Measurements from ENCODE around the gene SGMS1. TPM values are rescaled to one million over a fixed set of nuclear protein-coding genes. Genes with fewer than 3 reads are reported as not detected.
"Not testable (repeated sequence)": the region's sequence is repeated elsewhere in the genome, so short reads cannot be mapped to it uniquely, and the experiment has no call there.

The SGMS1 gene
- total RNA-seq, 1 donor from 2014 or later, result 24.1 TPM

- Mint-ChIP-seq H3K4me1 (ENCODE audit: low read depth, unreplicated experiment) (peaks cover 14% of the 10 kb centered on the region), H3K9me3 (ENCODE audit: unreplicated experiment) (peaks cover 4% of the 10 kb centered on the region), H3K27me3 (ENCODE audit: unreplicated experiment) (no peaks in the 10 kb centered on the region), H3K36me3 (ENCODE audit: unreplicated experiment) (peaks cover 5% of the 10 kb centered on the region), H3K4me3 (ENCODE audit: unreplicated experiment) (no peak overlapping the region), H3K27ac (ENCODE audit: unreplicated experiment) (no peak overlapping the region)
- DNase-seq, result no peak
- no peak for TF ChIP-seq CTCF (IDR thresholded peaks at IDR 0.05; ENCODE audit: partially characterized antibody, unreplicated experiment)
Observed at GRCh38 chr10:50550291-50550839, 73.4 kb downstream of the SGMS1 start.

- not testable (repeated sequence) for H3K27ac Mint-ChIP-seq (ENCODE audit: unreplicated experiment); H3K27me3 Mint-ChIP-seq (ENCODE audit: unreplicated experiment)
Observed at GRCh38 chr10:50549186-50549585, 74.6 kb downstream of the SGMS1 start.

GRCh38 chr10:50548481-50548880 lies 75.3 kb downstream of the SGMS1 start:
- H3K27ac Mint-ChIP-seq (ENCODE audit: unreplicated experiment); H3K9me3 Mint-ChIP-seq (ENCODE audit: unreplicated experiment); H3K4me1 Mint-ChIP-seq (ENCODE audit: low read depth, unreplicated experiment); H3K27me3 Mint-ChIP-seq (ENCODE audit: unreplicated experiment); H3K4me3 Mint-ChIP-seq (ENCODE audit: unreplicated experiment); H3K36me3 Mint-ChIP-seq (ENCODE audit: unreplicated experiment); DNase-seq: not testable (repeated sequence)

More at GRCh38 chr10:50549186-50549585, 74.6 kb downstream of the SGMS1 start:
- not testable (repeated sequence) for H3K4me1 Mint-ChIP-seq (ENCODE audit: low read depth, unreplicated experiment); H3K9me3 Mint-ChIP-seq (ENCODE audit: unreplicated experiment); H3K4me3 Mint-ChIP-seq (ENCODE audit: unreplicated experiment); DNase-seq; H3K36me3 Mint-ChIP-seq (ENCODE audit: unreplicated experiment)

GRCh38 chr10:50546287-50546686 lies 77.5 kb downstream of the SGMS1 start:
- H3K27me3 Mint-ChIP-seq (ENCODE audit: unreplicated experiment); H3K27ac Mint-ChIP-seq (ENCODE audit: unreplicated experiment); H3K9me3 Mint-ChIP-seq (ENCODE audit: unreplicated experiment); H3K36me3 Mint-ChIP-seq (ENCODE audit: unreplicated experiment); DNase-seq; H3K4me1 Mint-ChIP-seq (ENCODE audit: low read depth, unreplicated experiment); H3K4me3 Mint-ChIP-seq (ENCODE audit: unreplicated experiment): not testable (repeated sequence)

GRCh38 chr10:50545846-50546245 lies 77.9 kb downstream of the SGMS1 start:
- TF ChIP-seq CTCF (IDR thresholded peaks at IDR 0.05; ENCODE audit: partially characterized antibody, unreplicated experiment), result no peak
- peaks cover 5% of the 10 kb centered on the region for H3K4me1 Mint-ChIP-seq (ENCODE audit: low read depth, unreplicated experiment)
- no peak overlapping the region for H3K27ac Mint-ChIP-seq (ENCODE audit: unreplicated experiment)
- peaks cover 5% of the 10 kb centered on the region for H3K36me3 Mint-ChIP-seq (ENCODE audit: unreplicated experiment)
- H3K27me3 Mint-ChIP-seq (ENCODE audit: unreplicated experiment), result peaks cover 2% of the 10 kb centered on the region
- peaks cover 4% of the 10 kb centered on the region for H3K9me3 Mint-ChIP-seq (ENCODE audit: unreplicated experiment)
- H3K4me3 Mint-ChIP-seq (ENCODE audit: unreplicated experiment), result no peak overlapping the region
- DNase-seq, result no peak

GRCh38 chr10:50544857-50545429 lies 78.8 kb downstream of the SGMS1 start:
- no peak overlapping the region for H3K27ac Mint-ChIP-seq (ENCODE audit: unreplicated experiment)

More at GRCh38 chr10:50544857-50545429, 78.8 kb downstream of the SGMS1 start:
- Mint-ChIP-seq H3K4me1 (ENCODE audit: low read depth, unreplicated experiment) (no peaks in the 10 kb centered on the region), H3K4me3 (ENCODE audit: unreplicated experiment) (no peak overlapping the region), H3K27me3 (ENCODE audit: unreplicated experiment) (peaks cover 2% of the 10 kb centered on the region), H3K9me3 (ENCODE audit: unreplicated experiment) (peaks cover 2% of the 10 kb centered on the region), H3K36me3 (ENCODE audit: unreplicated experiment) (peaks cover 5% of the 10 kb centered on the region)
- DNase-seq, result no peak
- TF ChIP-seq CTCF (IDR thresholded peaks at IDR 0.05; ENCODE audit: partially characterized antibody, unreplicated experiment), result no peak

Data from glutamatergic neuron (in vitro differentiated cells).